WTC11 (cell line): Measurements from ENCODE around the gene SMIM5. TPM values are rescaled to one million over a fixed set of nuclear protein-coding genes. Genes with fewer than 3 reads are reported as not detected.

Source experiments
- ATAC-seq: fragments of 200-7000 bp; cut with Tn5 transposase; 2 replicates; pipeline ENCODE4 v1.10.0; 2021; ENCODE audit warnings: mild to moderate bottlenecking, moderate library complexity
- CTCF ChIA-PET: fragments of 300-600 bp; sonication (Branson Sonifier 250); formaldehyde crosslinking; loops from one replicate; lab custom pipeline; 2021; ENCODE audit warnings: antibody characterized with exemption; lab: Charles Lee
- POLR2A ChIA-PET: fragments of 350-600 bp; sonication (Branson Sonifier 250); formaldehyde crosslinking; loops from one replicate; lab custom pipeline; 2021; ENCODE audit warnings: antibody characterized with exemption; lab: Charles Lee
- DNase-seq: peaks from one replicate; pipeline ENCODE4 v3.0.0; 2021; ENCODE audit warnings: low spot score
- H3K27ac Mint-ChIP-seq: 2 replicates; pipeline ENCODE4 v1.8.0; 2021; ENCODE audit warnings: mixed read lengths
- H3K27me3 Mint-ChIP-seq: 2 replicates; pipeline ENCODE4 v1.8.0; 2021; ENCODE audit warnings: low read depth, mild to moderate bottlenecking, moderate library complexity, mixed read lengths
- H3K36me3 Mint-ChIP-seq: 2 replicates; pipeline ENCODE4 v1.8.0; 2021; ENCODE audit warnings: mixed read lengths
- H3K4me1 Mint-ChIP-seq: 2 replicates; pipeline ENCODE4 v1.8.0; 2022; ENCODE audit warnings: mixed read lengths
- H3K4me3 Mint-ChIP-seq: 2 replicates; pipeline ENCODE4 v1.8.0; 2021; ENCODE audit warnings: mild to moderate bottlenecking, moderate library complexity, mixed read lengths
- H3K9me3 Mint-ChIP-seq: 2 replicates; pipeline ENCODE4 v1.8.0; 2021; ENCODE audit warnings: mixed read lengths
- ATF1 ChIP-seq: sonication (generic); formaldehyde crosslinking; IDR thresholded peaks from 2 replicates; pipeline ENCODE4 v1.8.1; 2023; ENCODE audit warnings: mild to moderate bottlenecking, moderate library complexity, missing genetic modification reagents
- CBFB ChIP-seq: sonication (generic); formaldehyde crosslinking; IDR thresholded peaks from 2 replicates; pipeline ENCODE4 v1.8.1; 2022; ENCODE audit warnings: mild to moderate bottlenecking, low read depth, missing genetic modification reagents
- ELF4 ChIP-seq: sonication (generic); formaldehyde crosslinking; IDR thresholded peaks from 2 replicates; pipeline ENCODE4 v1.8.1; 2022; ENCODE audit warnings: low read depth, mild to moderate bottlenecking, moderate library complexity, missing genetic modification reagents
- NR3C1 ChIP-seq: sonication (generic); formaldehyde crosslinking; conservative IDR thresholded peaks from 2 replicates; pipeline ENCODE4 v1.8.1; 2023; ENCODE audit warnings: low read depth, mild to moderate bottlenecking, missing genetic modification reagents
- SMAD3 ChIP-seq: sonication (generic); formaldehyde crosslinking; IDR thresholded peaks from 2 replicates; pipeline ENCODE4 v1.8.0; 2022; ENCODE audit warnings: missing genetic modification reagents, mild to moderate bottlenecking, borderline replicate concordance
- TEAD4 ChIP-seq: sonication (generic); formaldehyde crosslinking; IDR thresholded peaks from 2 replicates; pipeline ENCODE4 v1.8.0; 2022; ENCODE audit warnings: mild to moderate bottlenecking, missing genetic modification reagents
- ZNF317 ChIP-seq: sonication (generic); formaldehyde crosslinking; IDR thresholded peaks from 2 replicates; pipeline ENCODE4 v1.8.1; 2023; ENCODE audit warnings: low read depth, mild to moderate bottlenecking, moderate library complexity, missing genetic modification reagents, borderline replicate concordance
- ZNF396 ChIP-seq: fragments of 250-450 bp; sonication (Bioruptor Pico); IDR thresholded peaks from 2 replicates; pipeline ENCODE4 v1.8.0; 2021; ENCODE audit warnings: mild to moderate bottlenecking, moderate library complexity, borderline replicate concordance
- total RNA-seq: library from RNA; stranded (reverse); gene quantifications from 3 replicates; pipeline ENCODE4 v1.2.3, GENCODE V29; 2021
- TF ChIP-seq, protein P1 (sequence below): sonication (generic); formaldehyde crosslinking; IDR thresholded peaks from 2 replicates; pipeline ENCODE4 v1.8.1; 2023; ENCODE audit warnings: mild to moderate bottlenecking, moderate library complexity, missing genetic modification reagents
- TF ChIP-seq, protein P2 (sequence below): fragments of 250-450 bp; sonication (Bioruptor Pico); IDR thresholded peaks from 2 replicates; pipeline ENCODE4 v1.9.0; 2021; ENCODE audit warnings: moderate library complexity, mild to moderate bottlenecking, inconsistent platforms, borderline replicate concordance
- TF ChIP-seq, protein P3 (sequence below): sonication (generic); formaldehyde crosslinking; IDR thresholded peaks from 2 replicates; pipeline ENCODE4 v1.8.1; 2023; ENCODE audit warnings: mild to moderate bottlenecking, missing genetic modification reagents, borderline replicate concordance
- TF ChIP-seq, protein P4 (sequence below): fragments of 250-450 bp; sonication (Bioruptor Pico); IDR thresholded peaks from 2 replicates; pipeline ENCODE4 v1.9.0; 2021; ENCODE audit warnings: mild to moderate bottlenecking
- TF ChIP-seq, protein P5 (sequence below): fragments of 200-600 bp; IDR thresholded peaks from 2 replicates; pipeline ENCODE4 v1.8.0; 2022; ENCODE audit warnings: antibody characterized with exemption
- TF ChIP-seq, protein P6 (sequence below): sonication (generic); formaldehyde crosslinking; IDR thresholded peaks from 2 replicates; pipeline ENCODE4 v1.8.0; 2022; ENCODE audit warnings: mild to moderate bottlenecking, missing genetic modification reagents

Gene SMIM5
- total RNA-seq, 1 experiment from 2014 or later, result not detected

DNA sequence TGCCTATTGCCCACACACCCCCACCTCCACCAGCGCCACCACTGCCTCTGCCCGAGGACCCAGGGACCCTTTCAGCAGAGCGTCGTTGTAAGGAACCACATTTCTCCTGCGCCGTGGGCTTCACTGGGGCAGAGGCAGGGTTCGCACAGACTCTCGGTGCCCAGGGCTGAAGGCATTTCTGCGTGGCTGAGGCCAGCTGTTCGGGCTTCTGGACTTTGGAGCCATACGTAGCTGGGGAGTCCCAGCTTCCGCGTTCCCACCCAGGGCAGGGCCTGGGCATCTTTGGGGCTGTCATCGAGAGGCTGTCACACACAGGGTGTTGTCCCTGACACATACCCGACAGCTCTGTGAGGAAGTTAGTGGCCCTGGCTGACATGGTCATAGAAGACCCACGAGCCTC lies 16.0 kb upstream of the SMIM5 start:
- ChIA-PET POLR2A (no interaction called here), CTCF (interaction anchor here (1.0 to 19.0 kb wide), 12 partner anchors 8 to 213 kb away, joined by 3 to 304 read pairs (median 7); partner anchors contain the start of genes GALK1 and SMIM5)
- Mint-ChIP-seq H3K27ac (no peak overlapping the region), H3K4me3 (no peak overlapping the region), H3K9me3 (no peaks in the 10 kb centered on the region), H3K27me3 (no peaks in the 10 kb centered on the region), H3K4me1 (no peaks in the 10 kb centered on the region), H3K36me3 (no peaks in the 10 kb centered on the region)
- no peak for DNase-seq
- no peak for ATAC-seq
- TF ChIP-seq, protein P1, sequence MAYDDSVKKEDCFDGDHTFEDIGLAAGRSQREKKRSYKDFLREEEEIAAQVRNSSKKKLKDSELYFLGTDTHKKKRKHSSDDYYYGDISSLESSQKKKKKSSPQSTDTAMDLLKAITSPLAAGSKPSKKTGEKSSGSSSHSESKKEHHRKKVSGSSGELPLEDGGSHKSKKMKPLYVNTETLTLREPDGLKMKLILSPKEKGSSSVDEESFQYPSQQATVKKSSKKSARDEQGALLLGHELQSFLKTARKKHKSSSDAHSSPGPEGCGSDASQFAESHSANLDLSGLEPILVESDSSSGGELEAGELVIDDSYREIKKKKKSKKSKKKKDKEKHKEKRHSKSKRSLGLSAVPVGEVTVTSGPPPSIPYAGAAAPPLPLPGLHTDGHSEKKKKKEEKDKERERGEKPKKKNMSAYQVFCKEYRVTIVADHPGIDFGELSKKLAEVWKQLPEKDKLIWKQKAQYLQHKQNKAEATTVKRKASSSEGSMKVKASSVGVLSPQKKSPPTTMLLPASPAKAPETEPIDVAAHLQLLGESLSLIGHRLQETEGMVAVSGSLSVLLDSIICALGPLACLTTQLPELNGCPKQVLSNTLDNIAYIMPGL, result no peak
- TF ChIP-seq, protein P2, sequence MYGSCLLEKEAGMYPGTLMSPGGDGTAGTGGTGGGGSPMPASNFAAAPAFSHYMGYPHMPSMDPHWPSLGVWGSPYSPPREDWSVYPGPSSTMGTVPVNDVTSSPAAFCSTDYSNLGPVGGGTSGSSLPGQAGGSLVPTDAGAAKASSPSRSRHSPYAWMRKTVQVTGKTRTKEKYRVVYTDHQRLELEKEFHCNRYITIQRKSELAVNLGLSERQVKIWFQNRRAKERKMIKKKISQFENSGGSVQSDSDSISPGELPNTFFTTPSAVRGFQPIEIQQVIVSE (CRISPR knock-in tag), result no peak
- no peak for TF ChIP-seq TEAD4 (CRISPR knock-in tag)
- no peak for TF ChIP-seq SMAD3 (CRISPR knock-in tag)
- TF ChIP-seq, all 79 proteins: peak for 0

DNA sequence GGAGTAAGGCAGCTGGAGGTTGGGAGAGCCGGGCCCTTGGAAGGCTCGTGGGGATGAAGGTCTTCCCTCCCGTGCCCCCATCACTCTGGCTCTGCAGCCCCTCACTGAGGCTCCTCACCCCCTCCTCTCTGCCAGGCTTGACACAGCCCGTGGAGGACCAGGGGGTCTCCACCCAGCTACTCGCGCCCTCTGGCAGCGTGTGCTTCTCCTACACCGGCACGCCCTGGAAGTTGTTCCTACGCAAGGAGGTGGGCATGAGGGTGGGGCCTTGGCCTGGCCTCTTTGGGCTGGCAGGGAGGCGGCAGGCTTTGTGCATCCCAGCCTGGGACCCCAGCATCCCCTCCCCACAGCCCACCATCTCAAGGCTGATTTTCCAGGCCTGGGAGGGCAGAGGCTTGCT lies 15.6 kb upstream of the SMIM5 start:
- Mint-ChIP-seq H3K9me3 (no peaks in the 10 kb centered on the region), H3K27me3 (no peaks in the 10 kb centered on the region), H3K4me1 (no peaks in the 10 kb centered on the region), H3K36me3 (no peaks in the 10 kb centered on the region), H3K27ac (no peak overlapping the region), H3K4me3 (no peak overlapping the region)
- DNase-seq (no peak), ATAC-seq (no peak)
- TF ChIP-seq ZNF317 (CRISPR knock-in tag), result no peak
- ChIA-PET CTCF (interaction anchor here (1.0 to 19.0 kb wide), 8 partner anchors 8 to 212 kb away, joined by 3 to 304 read pairs (median 8); partner anchors contain the start of genes GALK1 and SMIM5), POLR2A (no interaction called here)

DNA sequence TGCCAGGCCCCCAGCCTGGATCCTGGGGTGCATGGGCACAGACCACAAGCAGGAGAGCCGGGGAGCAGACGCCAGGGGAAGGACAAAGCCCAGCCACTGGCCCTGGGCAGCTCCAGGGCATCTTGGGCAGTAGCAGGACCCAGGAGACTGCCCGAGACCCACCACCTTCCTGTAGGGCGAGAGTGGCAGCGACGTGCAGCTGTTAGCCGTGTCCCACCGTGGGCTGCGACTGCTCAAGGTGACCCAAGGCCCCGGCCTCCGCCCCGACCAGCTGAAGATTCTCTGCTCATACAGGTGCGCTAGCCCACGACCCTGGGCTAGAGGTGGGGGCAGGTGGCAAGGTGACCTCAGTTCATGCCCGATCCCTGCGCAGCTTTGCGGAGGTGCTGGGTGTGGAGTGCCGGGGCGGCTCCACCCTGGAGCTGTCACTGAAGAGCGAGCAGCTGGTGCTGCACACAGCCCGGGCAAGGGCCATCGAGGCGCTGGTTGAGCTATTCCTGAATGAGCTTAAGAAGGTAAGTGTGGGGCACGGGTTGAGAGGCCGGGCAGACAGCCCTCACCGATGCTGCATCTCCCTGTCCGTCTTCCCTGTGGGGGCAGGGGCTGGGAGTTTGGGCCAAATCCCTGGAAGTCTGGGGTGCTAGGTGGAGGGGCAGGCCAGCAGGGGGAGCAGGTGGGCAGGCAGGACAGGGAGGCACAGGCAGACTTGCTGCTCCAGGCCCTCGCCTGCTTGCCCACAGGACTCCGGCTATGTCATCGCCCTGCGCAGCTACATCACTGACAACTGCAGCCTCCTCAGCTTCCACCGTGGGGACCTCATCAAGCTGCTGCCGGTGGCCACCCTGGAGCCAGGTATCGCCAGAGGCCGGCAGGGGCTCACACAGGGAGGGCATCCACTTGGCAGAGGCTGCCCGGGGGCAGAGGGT lies 13.5 kb upstream of the SMIM5 start:
- no peaks in the 10 kb centered on the region for H3K36me3 Mint-ChIP-seq
- no peak overlapping the region for H3K4me3 Mint-ChIP-seq
- peak; percentile 88 for DNase-seq
- H3K9me3 Mint-ChIP-seq, result no peaks in the 10 kb centered on the region
- CTCF ChIA-PET, result interaction anchor here (0.6 to 19.0 kb wide), 30 partner anchors 8 to 235 kb away, joined by 3 to 304 read pairs (median 4); partner anchors contain the start of genes GALK1, ITGB4, LLGL2 and SMIM5
- TF ChIP-seq, protein P3, sequence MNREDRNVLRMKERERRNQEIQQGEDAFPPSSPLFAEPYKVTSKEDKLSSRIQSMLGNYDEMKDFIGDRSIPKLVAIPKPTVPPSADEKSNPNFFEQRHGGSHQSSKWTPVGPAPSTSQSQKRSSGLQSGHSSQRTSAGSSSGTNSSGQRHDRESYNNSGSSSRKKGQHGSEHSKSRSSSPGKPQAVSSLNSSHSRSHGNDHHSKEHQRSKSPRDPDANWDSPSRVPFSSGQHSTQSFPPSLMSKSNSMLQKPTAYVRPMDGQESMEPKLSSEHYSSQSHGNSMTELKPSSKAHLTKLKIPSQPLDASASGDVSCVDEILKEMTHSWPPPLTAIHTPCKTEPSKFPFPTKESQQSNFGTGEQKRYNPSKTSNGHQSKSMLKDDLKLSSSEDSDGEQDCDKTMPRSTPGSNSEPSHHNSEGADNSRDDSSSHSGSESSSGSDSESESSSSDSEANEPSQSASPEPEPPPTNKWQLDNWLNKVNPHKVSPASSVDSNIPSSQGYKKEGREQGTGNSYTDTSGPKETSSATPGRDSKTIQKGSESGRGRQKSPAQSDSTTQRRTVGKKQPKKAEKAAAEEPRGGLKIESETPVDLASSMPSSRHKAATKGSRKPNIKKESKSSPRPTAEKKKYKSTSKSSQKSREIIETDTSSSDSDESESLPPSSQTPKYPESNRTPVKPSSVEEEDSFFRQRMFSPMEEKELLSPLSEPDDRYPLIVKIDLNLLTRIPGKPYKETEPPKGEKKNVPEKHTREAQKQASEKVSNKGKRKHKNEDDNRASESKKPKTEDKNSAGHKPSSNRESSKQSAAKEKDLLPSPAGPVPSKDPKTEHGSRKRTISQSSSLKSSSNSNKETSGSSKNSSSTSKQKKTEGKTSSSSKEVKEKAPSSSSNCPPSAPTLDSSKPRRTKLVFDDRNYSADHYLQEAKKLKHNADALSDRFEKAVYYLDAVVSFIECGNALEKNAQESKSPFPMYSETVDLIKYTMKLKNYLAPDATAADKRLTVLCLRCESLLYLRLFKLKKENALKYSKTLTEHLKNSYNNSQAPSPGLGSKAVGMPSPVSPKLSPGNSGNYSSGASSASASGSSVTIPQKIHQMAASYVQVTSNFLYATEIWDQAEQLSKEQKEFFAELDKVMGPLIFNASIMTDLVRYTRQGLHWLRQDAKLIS (CRISPR knock-in tag), result no peak
- TF ChIP-seq, protein P4, sequence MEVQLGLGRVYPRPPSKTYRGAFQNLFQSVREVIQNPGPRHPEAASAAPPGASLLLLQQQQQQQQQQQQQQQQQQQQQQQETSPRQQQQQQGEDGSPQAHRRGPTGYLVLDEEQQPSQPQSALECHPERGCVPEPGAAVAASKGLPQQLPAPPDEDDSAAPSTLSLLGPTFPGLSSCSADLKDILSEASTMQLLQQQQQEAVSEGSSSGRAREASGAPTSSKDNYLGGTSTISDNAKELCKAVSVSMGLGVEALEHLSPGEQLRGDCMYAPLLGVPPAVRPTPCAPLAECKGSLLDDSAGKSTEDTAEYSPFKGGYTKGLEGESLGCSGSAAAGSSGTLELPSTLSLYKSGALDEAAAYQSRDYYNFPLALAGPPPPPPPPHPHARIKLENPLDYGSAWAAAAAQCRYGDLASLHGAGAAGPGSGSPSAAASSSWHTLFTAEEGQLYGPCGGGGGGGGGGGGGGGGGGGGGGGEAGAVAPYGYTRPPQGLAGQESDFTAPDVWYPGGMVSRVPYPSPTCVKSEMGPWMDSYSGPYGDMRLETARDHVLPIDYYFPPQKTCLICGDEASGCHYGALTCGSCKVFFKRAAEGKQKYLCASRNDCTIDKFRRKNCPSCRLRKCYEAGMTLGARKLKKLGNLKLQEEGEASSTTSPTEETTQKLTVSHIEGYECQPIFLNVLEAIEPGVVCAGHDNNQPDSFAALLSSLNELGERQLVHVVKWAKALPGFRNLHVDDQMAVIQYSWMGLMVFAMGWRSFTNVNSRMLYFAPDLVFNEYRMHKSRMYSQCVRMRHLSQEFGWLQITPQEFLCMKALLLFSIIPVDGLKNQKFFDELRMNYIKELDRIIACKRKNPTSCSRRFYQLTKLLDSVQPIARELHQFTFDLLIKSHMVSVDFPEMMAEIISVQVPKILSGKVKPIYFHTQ (CRISPR knock-in tag), result no peak
- TF ChIP-seq NR3C1 (no peak), CBFB (CRISPR knock-in tag) (no peak), ELF4 (no peak), ZNF396 (CRISPR knock-in tag) (no peak), ATF1 (CRISPR knock-in tag) (no peak)
- TF ChIP-seq, protein P5, sequence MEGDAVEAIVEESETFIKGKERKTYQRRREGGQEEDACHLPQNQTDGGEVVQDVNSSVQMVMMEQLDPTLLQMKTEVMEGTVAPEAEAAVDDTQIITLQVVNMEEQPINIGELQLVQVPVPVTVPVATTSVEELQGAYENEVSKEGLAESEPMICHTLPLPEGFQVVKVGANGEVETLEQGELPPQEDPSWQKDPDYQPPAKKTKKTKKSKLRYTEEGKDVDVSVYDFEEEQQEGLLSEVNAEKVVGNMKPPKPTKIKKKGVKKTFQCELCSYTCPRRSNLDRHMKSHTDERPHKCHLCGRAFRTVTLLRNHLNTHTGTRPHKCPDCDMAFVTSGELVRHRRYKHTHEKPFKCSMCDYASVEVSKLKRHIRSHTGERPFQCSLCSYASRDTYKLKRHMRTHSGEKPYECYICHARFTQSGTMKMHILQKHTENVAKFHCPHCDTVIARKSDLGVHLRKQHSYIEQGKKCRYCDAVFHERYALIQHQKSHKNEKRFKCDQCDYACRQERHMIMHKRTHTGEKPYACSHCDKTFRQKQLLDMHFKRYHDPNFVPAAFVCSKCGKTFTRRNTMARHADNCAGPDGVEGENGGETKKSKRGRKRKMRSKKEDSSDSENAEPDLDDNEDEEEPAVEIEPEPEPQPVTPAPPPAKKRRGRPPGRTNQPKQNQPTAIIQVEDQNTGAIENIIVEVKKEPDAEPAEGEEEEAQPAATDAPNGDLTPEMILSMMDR, result peak; percentile 54; the same call in 1 of the 2 replicates
- TF ChIP-seq, protein P6, sequence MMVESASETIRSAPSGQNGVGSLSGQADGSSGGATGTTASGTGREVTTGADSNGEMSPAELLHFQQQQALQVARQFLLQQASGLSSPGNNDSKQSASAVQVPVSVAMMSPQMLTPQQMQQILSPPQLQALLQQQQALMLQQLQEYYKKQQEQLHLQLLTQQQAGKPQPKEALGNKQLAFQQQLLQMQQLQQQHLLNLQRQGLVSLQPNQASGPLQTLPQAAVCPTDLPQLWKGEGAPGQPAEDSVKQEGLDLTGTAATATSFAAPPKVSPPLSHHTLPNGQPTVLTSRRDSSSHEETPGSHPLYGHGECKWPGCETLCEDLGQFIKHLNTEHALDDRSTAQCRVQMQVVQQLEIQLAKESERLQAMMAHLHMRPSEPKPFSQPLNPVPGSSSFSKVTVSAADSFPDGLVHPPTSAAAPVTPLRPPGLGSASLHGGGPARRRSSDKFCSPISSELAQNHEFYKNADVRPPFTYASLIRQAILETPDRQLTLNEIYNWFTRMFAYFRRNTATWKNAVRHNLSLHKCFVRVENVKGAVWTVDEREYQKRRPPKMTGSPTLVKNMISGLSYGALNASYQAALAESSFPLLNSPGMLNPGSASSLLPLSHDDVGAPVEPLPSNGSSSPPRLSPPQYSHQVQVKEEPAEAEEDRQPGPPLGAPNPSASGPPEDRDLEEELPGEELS (CRISPR knock-in tag), result 0 out of 2 replicates have a peak, but pooled peaks have one; percentile 36
- POLR2A ChIA-PET, result no interaction called here
- no peak overlapping the region for H3K27ac Mint-ChIP-seq
- H3K4me1 Mint-ChIP-seq, result no peaks in the 10 kb centered on the region
- ATAC-seq, result peak; percentile 89
- no peaks in the 10 kb centered on the region for H3K27me3 Mint-ChIP-seq
